Suprapubic skin (tissue), 4 donors: ENCODE measurements around the gene TIAM1. TPM values are rescaled to one million over a fixed set of nuclear protein-coding genes. Genes with fewer than 3 reads are reported as not detected.

Experiments
- DNase-seq, 2 donors: peaks; one replicate each; pipeline ENCODE4 v3.0.0-alpha.2; 2019; ENCODE audit warnings: low spot score in 2 of 2
- H3K27ac ChIP-seq: fragments of 200-600 bp; sonication (generic); one replicate; pipeline ENCODE4 v1.5.1; 2019
- H3K27me3 ChIP-seq: fragments of 200-600 bp; sonication (generic); one replicate; pipeline ENCODE4 v1.5.1; 2019
- H3K36me3 ChIP-seq: fragments of 200-600 bp; sonication (generic); one replicate; pipeline ENCODE4 v1.5.1; 2019
- H3K4me1 ChIP-seq: fragments of 200-600 bp; sonication (generic); one replicate; pipeline ENCODE4 v1.5.1; 2019
- H3K4me3 ChIP-seq: fragments of 200-600 bp; sonication (generic); one replicate; pipeline ENCODE4 v1.5.1; 2019; ENCODE audit warnings: mild to moderate bottlenecking
- H3K9me3 ChIP-seq: fragments of 200-600 bp; sonication (generic); one replicate; pipeline ENCODE4 v1.5.1; 2019
- CTCF ChIP-seq, 2 donors: fragments of 200-600 bp in 1 of 2; fragments of 450-650 bp in 1 of 2; sonication (generic) in 1 of 2; IDR thresholded peaks; one replicate each; pipeline ENCODE4 v1.5.1; 2016 to 2019; ENCODE audit warnings: antibody characterized with exemption in 2 of 2, mild to moderate bottlenecking in 1 of 2, moderate library complexity in 1 of 2
- EP300 ChIP-seq: sonication (generic); formaldehyde crosslinking; IDR thresholded peaks from one replicate; pipeline ENCODE4 v1.6.1; 2017; ENCODE audit warnings: antibody characterized with exemption
- POLR2A ChIP-seq, 2 donors: fragments of 450-650 bp; IDR thresholded peaks; one replicate each; pipeline ENCODE4 v1.6.1; 2017; ENCODE audit warnings: antibody characterized with exemption in 2 of 2, mild to moderate bottlenecking in 2 of 2, moderate library complexity in 2 of 2
- POLR2AphosphoS5 ChIP-seq, 3 donors: sonication (generic); formaldehyde crosslinking; IDR thresholded peaks; one replicate each; pipeline ENCODE4 v1.6.1; 2017; ENCODE audit warnings: antibody characterized with exemption in 3 of 3
- WGBS: methylation state at CpG from one replicate; pipeline ENCODE4 v1.1.5; 2018; 5-methylcytosine and 5-hydroxymethylcytosine counted together
- total RNA-seq, 4 donors: library from RNA; depleted of rRNA; stranded (reverse); fragments of >200 nt; gene quantifications; one replicate each; pipeline ENCODE4 v1.1.0, GENCODE V29; 2016

TIAM1 gene
- total RNA-seq, 4 donors from 2014 or later, result 71.9 to 135 (median 87.9) TPM

GRCh38 chr21:31216206-31216605, 127.9 kb downstream of the TIAM1 start:
- no peak for DNase-seq
- Histone ChIP-seq H3K36me3 (peaks cover 3% of the 10 kb centered on the region), H3K4me1 (peaks cover 31% of the 10 kb centered on the region), H3K27me3 (no peaks in the 10 kb centered on the region), H3K4me3 (no peak overlapping the region), H3K9me3 (no peaks in the 10 kb centered on the region), H3K27ac (no peak overlapping the region)
- no peak for TF ChIP-seq EP300
- TF ChIP-seq POLR2AphosphoS5 (IDR thresholded peaks at IDR 0.05), result no peak
- TF ChIP-seq POLR2A (IDR thresholded peaks at IDR 0.05), result no peak
- no peak for TF ChIP-seq CTCF (IDR thresholded peaks at IDR 0.05)
- WGBS, result 96% methylated on average over 10 of the region's 10 CpGs

DNA sequence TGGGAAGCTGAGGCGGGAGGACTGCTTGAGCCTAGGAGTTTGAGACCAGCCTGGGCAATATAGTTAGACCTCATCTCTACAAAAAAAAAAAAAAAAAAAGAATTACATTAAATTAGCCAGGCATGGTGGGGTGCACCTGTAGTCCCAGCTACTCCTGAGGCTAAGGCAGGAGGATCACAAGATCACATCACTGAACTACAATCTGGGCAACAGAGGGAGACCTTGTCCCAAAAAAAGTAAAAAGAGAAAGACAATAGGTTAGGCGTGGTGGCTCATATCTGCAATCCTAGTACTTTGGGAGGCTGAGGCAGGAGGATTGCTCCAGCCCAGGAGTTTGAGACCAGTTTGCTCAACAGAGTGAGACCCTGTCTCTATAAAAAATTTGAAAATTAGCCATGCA, 130.3 kb downstream of the TIAM1 start:
- no peak overlapping the region for H3K27ac ChIP-seq
- peaks cover 11% of the 10 kb centered on the region for H3K36me3 ChIP-seq
- H3K27me3 ChIP-seq, result no peaks in the 10 kb centered on the region
- DNase-seq, result no peak
- H3K4me1 ChIP-seq, result peaks cover 8% of the 10 kb centered on the region
- TF ChIP-seq CTCF (IDR thresholded peaks at IDR 0.05) (no peak), EP300 (no peak), POLR2AphosphoS5 (IDR thresholded peaks at IDR 0.05) (no peak), POLR2A (IDR thresholded peaks at IDR 0.05) (no peak)
- no peak overlapping the region for H3K4me3 ChIP-seq
- WGBS, result 91% methylated on average over 2 of the region's 2 CpGs
- no peaks in the 10 kb centered on the region for H3K9me3 ChIP-seq

GRCh38 chr21:31211836-31212235, 132.2 kb downstream of the TIAM1 start:
- no peak overlapping the region for H3K27ac ChIP-seq
- TF ChIP-seq CTCF (IDR thresholded peaks at IDR 0.05) (no peak), POLR2AphosphoS5 (IDR thresholded peaks at IDR 0.05) (no peak), POLR2A (IDR thresholded peaks at IDR 0.05) (no peak), EP300 (no peak)
- DNase-seq, result no peak
- H3K9me3 ChIP-seq, result no peaks in the 10 kb centered on the region
- H3K36me3 ChIP-seq, result peaks cover 11% of the 10 kb centered on the region
- no peaks in the 10 kb centered on the region for H3K27me3 ChIP-seq
- 97% methylated on average over 2 of the region's 2 CpGs for WGBS
- no peak overlapping the region for H3K4me3 ChIP-seq
- no peaks in the 10 kb centered on the region for H3K4me1 ChIP-seq

GRCh38 chr21:31205412-31205811, 138.6 kb downstream of the TIAM1 start:
- no peak for DNase-seq
- H3K4me1 ChIP-seq, result peaks cover 10% of the 10 kb centered on the region
- no peaks in the 10 kb centered on the region for H3K9me3 ChIP-seq
- no peaks in the 10 kb centered on the region for H3K27me3 ChIP-seq
- H3K36me3 ChIP-seq, result peaks cover 8% of the 10 kb centered on the region
- no peak overlapping the region for H3K4me3 ChIP-seq
- WGBS, result 100% methylated on average over 1 of the region's 1 CpG
- no peak overlapping the region for H3K27ac ChIP-seq
- TF ChIP-seq CTCF (IDR thresholded peaks at IDR 0.05) (no peak), POLR2A (IDR thresholded peaks at IDR 0.05) (no peak), EP300 (no peak), POLR2AphosphoS5 (IDR thresholded peaks at IDR 0.05) (no peak)

GRCh38 chr21:31204801-31205200, 139.3 kb downstream of the TIAM1 start:
- no peaks in the 10 kb centered on the region for H3K9me3 ChIP-seq
- H3K27ac ChIP-seq, result no peak overlapping the region
- H3K36me3 ChIP-seq, result peaks cover 8% of the 10 kb centered on the region
- peaks cover 12% of the 10 kb centered on the region for H3K4me1 ChIP-seq
- DNase-seq, result no peak
- TF ChIP-seq POLR2A (IDR thresholded peaks at IDR 0.05) (no peak), CTCF (IDR thresholded peaks at IDR 0.05) (no peak), EP300 (no peak), POLR2AphosphoS5 (IDR thresholded peaks at IDR 0.05) (no peak)
- WGBS, result 89% methylated on average over 3 of the region's 3 CpGs
- H3K4me3 ChIP-seq, result no peak overlapping the region
- H3K27me3 ChIP-seq, result no peaks in the 10 kb centered on the region
